Endometrial microvascular endothelial cells (primary cell): ENCODE results near the gene THADA. TPM values are rescaled to one million over a fixed set of nuclear protein-coding genes. Genes with fewer than 3 reads are reported as not detected.

Experiments used
- in situ Hi-C: cut with HindIII; loops from 2 replicates; pipeline ENCODE4 v1.10.0; 2017; ENCODE audit warnings: low sequenced_read_pairs, low pct_unique_long_range_greater_than_20kb; ENCODE audit errors: inconsistent ontology term
- total RNA-seq: library from RNA; depleted of rRNA; stranded (reverse); fragments of >200 nt; gene quantifications from one replicate; pipeline ENCODE4 v1.2.3, GENCODE V29; 2015; ENCODE audit errors: inconsistent ontology term

Gene THADA
- total RNA-seq, 1 donor from 2014 or later = 24.1 TPM

- in situ Hi-C loops = no loop called here
Measured at GRCh38 chr2:43518181-43518580, 77.7 kb downstream of the THADA start.

GRCh38 chr2:43515807-43516497 lies 79.9 kb downstream of the THADA start:
- in situ Hi-C loops = no loop called here

GRCh38 chr2:43515248-43515647 lies 80.6 kb downstream of the THADA start:
- in situ Hi-C loops = no loop called here

GRCh38 chr2:43513796-43514195 lies 82.0 kb downstream of the THADA start:
- in situ Hi-C loops = no loop called here

GRCh38 chr2:43513216-43513615 lies 82.6 kb downstream of the THADA start:
- in situ Hi-C loops = no loop called here

GRCh38 chr2:43511199-43511598 lies 84.6 kb downstream of the THADA start:
- in situ Hi-C loops = no loop called here

GRCh38 chr2:43509886-43510285 lies 86.0 kb downstream of the THADA start:
- in situ Hi-C loops = no loop called here

- in situ Hi-C loops = no loop called here
Measured at GRCh38 chr2:43508209-43508608, 87.6 kb downstream of the THADA start.

- in situ Hi-C loops = no loop called here
Measured at GRCh38 chr2:43507137-43507536, 88.7 kb downstream of the THADA start.

- in situ Hi-C loops = no loop called here
Measured at GRCh38 chr2:43495727-43496126, 100.1 kb downstream of the THADA start.

- in situ Hi-C loops = no loop called here
Measured at GRCh38 chr2:43493954-43494353, 101.9 kb downstream of the THADA start.

- in situ Hi-C loops = no loop called here
Measured at GRCh38 chr2:43491065-43491639, 104.7 kb downstream of the THADA start.

GRCh38 chr2:43490252-43490786 lies 105.5 kb downstream of the THADA start:
- in situ Hi-C loops = no loop called here

GRCh38 chr2:43488737-43489136 lies 107.1 kb downstream of the THADA start:
- in situ Hi-C loops = no loop called here

- in situ Hi-C loops = no loop called here
Measured at GRCh38 chr2:43486603-43487002, 109.2 kb downstream of the THADA start.

GRCh38 chr2:43484323-43484930 lies 111.4 kb downstream of the THADA start:
- in situ Hi-C loops = no loop called here

- in situ Hi-C loops = no loop called here
Measured at GRCh38 chr2:43482961-43483360, 112.9 kb downstream of the THADA start.

GRCh38 chr2:43481927-43482542 lies 113.8 kb downstream of the THADA start:
- in situ Hi-C loops = no loop called here

- in situ Hi-C loops = no loop called here
Measured at GRCh38 chr2:43480874-43481273, 115.0 kb downstream of the THADA start.
